Prostate gland (tissue), 2 donors: Measurements from ENCODE around the gene ACACA. TPM values are rescaled to one million over a fixed set of nuclear protein-coding genes. Genes with fewer than 3 reads are reported as not detected.

ENCODE experiments used
- DNase-seq: peaks from one replicate; pipeline ENCODE4 v3.0.0-alpha.2; 2019; ENCODE audit warnings: low spot score
- H3K27ac ChIP-seq, 2 donors: fragments of 200-600 bp; sonication (generic); 2 replicates each; pipeline ENCODE4 v1.5.1; 2017 to 2019
- H3K27me3 ChIP-seq: fragments of 200-600 bp; sonication (generic); replicated peaks from 2 replicates; pipeline ENCODE4 v1.5.1; 2019; ENCODE audit not compliant: insufficient read depth
- H3K36me3 ChIP-seq, 2 donors: fragments of 200-600 bp; sonication (generic); 1 replicate in 1 of 2; 2 replicates in 1 of 2; pipeline versions ENCODE4 v1.5.1 to v1.8.1; 2017 to 2019
- H3K4me1 ChIP-seq: fragments of 200-600 bp; sonication (generic); replicated peaks from 2 replicates; pipeline ENCODE4 v1.5.1; 2019
- H3K4me3 ChIP-seq, 2 donors: fragments of 200-600 bp; sonication (generic); 2 replicates each; pipeline ENCODE4 v1.5.1; 2017 to 2019
- H3K9me3 ChIP-seq: fragments of 200-600 bp; sonication (generic); 2 replicates; pipeline ENCODE4 v1.5.1; 2017
- CTCF ChIP-seq, 4 experiments: fragments of 200-600 bp in 2 of 4; fragments of 450-650 bp in 2 of 4; sonication (generic) in 2 of 4; IDR thresholded peaks; 1 replicate in 3 of 4; 2 replicates in 1 of 4; pipeline ENCODE4 v1.5.1; 2016 to 2019; ENCODE audit warnings: antibody characterized with exemption in 4 of 4, mild to moderate bottlenecking in 2 of 4, moderate library complexity in 2 of 4
- POLR2A ChIP-seq: fragments of 450-650 bp; IDR thresholded peaks from one replicate; pipeline ENCODE4 v1.6.1; 2016; ENCODE audit warnings: antibody characterized with exemption, mild to moderate bottlenecking
- POLR2AphosphoS5 ChIP-seq: sonication (generic); formaldehyde crosslinking; IDR thresholded peaks from one replicate; pipeline ENCODE4 v1.6.1; 2017; ENCODE audit warnings: antibody characterized with exemption
- WGBS: methylation state at CpG from one replicate; pipeline ENCODE4 v1.1.5; 2018; 5-methylcytosine and 5-hydroxymethylcytosine counted together
- intact Hi-C: fragments of 100-400 bp; cut with DNase I; formaldehyde crosslinking; loops from one replicate; pipeline ENCODE4 v1.14.2; 2022
- total RNA-seq, 2 donors: library from RNA; depleted of rRNA; stranded (reverse); fragments of >200 nt; gene quantifications; one replicate each; pipeline ENCODE4 v1.1.0, GENCODE V29; 2016

Gene ACACA
- total RNA-seq, 2 donors from 2014 or later = 54.2 to 71.3 TPM

GRCh38 chr17:37138571-37139120, 268.0 kb downstream of the ACACA start:
- TF ChIP-seq CTCF (IDR thresholded peaks at IDR 0.05) (no peak), POLR2AphosphoS5 (no peak), POLR2A (no peak)
- no peaks in the 10 kb centered on the region for H3K36me3 ChIP-seq
- H3K27ac ChIP-seq = no peak overlapping the region
- 45% methylated on average over 1 of the region's 1 CpG for WGBS
- no peak overlapping the region for H3K4me3 ChIP-seq
- intact Hi-C loops = no loop called here
- no peak for DNase-seq
- H3K27me3 ChIP-seq = no peaks in the 10 kb centered on the region
- no peaks in the 10 kb centered on the region for H3K4me1 ChIP-seq
- H3K9me3 ChIP-seq = no peaks in the 10 kb centered on the region

DNA sequence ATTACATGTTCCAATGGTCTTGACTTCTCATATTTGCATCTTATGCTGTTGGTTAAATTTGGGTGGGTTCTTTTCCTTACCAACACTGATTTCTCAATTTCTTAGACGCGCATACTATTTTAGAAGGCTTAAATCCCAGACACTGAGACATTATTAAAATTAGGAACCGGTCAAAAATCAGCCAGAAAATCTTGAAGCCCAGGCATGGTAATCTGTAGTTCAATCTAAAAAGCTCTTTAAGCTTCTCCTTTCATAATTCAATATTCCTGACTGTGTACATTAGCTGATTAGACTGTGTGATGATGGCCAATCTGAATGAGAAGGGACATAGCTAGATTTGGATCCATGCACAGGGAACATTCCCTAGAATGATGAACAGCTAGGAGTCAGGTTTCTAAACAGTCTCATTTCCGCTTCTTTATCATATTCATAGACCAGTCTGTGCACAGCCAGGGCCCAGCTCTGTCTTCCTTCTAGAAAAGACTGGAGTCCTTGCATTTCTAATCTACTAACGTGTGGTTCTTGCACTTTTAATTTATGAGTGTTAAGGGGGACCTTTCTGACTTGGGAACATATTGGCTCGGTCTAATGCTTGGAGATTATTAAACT, 268.6 kb downstream of the ACACA start:
- no peak for DNase-seq
- Histone ChIP-seq H3K27ac (no peak overlapping the region), H3K27me3 (no peaks in the 10 kb centered on the region), H3K36me3 (no peaks in the 10 kb centered on the region), H3K4me1 (no peaks in the 10 kb centered on the region), H3K4me3 (no peak overlapping the region), H3K9me3 (no peaks in the 10 kb centered on the region)
- no peak for TF ChIP-seq POLR2AphosphoS5
- TF ChIP-seq POLR2A = no peak
- TF ChIP-seq CTCF (IDR thresholded peaks at IDR 0.05) = no peak
- intact Hi-C loops = no loop called here
- WGBS = 73% methylated on average over 6 of the region's 6 CpGs

DNA sequence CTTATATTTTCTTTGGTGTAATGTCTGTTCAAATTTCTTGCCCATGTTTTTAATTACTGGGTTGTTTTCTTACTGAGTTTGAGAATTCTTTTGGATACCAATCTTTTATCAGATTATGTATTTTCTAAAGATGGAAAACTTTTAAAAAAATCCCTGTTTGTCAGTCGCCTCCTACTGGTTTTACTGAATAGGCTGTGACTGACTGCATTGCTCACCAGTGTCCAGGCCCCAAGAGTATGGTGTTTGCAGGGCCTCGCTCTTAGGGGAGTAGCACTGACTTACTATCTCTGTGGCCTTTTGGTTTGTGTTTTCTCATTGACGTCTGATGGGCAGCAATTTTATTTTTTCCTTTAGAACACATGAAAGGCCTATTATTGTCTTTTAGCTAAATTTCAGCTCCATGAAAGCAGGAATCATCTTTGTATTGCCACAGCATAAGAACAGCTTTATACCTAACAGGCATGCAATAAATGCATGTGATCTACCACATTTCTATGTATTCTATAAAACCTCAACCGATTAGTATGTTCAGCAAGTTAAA, 269.5 kb downstream of the ACACA start:
- Histone ChIP-seq H3K4me3 (no peak overlapping the region), H3K27me3 (no peaks in the 10 kb centered on the region), H3K9me3 (no peaks in the 10 kb centered on the region), H3K4me1 (no peaks in the 10 kb centered on the region), H3K36me3 (no peaks in the 10 kb centered on the region), H3K27ac (no peak overlapping the region)
- WGBS = 94% methylated on average over 4 of the region's 4 CpGs
- TF ChIP-seq POLR2AphosphoS5 (no peak), POLR2A (no peak), CTCF (IDR thresholded peaks at IDR 0.05) (no peak)
- intact Hi-C loops = no loop called here
- no peak for DNase-seq

DNA sequence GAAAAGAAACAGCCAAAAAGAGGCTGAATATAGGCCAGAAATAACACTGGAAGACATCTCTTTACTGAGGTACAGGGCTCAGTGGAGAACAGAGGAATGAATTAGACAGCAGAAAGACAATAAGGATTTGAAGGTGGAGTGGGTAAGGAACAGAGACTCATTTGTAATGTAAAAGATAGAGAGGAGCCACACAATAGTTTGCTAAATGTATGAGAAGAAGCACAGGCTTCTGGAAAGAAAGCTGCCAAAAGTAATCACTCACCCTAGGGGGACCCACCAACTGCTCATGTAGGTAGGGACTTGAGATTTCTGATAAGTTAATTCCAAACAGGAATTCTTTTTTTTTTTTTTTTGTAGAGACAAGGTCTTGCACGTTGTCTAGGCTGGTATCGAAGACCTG, 271.1 kb downstream of the ACACA start:
- TF ChIP-seq POLR2A (no peak), CTCF (IDR thresholded peaks at IDR 0.05) (no peak), POLR2AphosphoS5 (no peak)
- 87% methylated on average over 2 of the region's 2 CpGs for WGBS
- intact Hi-C loops = no loop called here

DNA sequence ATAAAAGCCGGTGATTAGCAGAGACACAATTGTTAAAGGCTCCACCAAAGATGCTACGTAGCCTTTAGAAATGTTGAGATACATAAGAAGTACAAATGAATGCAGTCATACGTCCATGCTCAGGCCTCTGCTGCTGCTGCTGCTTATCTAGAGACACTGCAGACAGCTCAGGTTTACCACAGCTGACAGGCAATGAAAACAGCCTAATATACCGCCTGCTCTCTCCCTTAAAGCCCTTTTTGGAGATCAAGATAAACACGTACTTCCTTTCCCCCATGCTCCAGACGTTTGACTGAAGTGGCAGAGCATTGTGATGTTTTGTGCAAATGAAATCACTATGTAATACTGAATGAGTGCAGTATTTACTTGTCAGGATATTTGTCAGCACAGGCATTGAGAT, 272.6 kb downstream of the ACACA start:
- no peaks in the 10 kb centered on the region for H3K4me1 ChIP-seq
- no peak for DNase-seq
- TF ChIP-seq CTCF (IDR thresholded peaks at IDR 0.05) (no peak), POLR2AphosphoS5 (no peak), POLR2A (no peak)
- H3K27ac ChIP-seq = no peak overlapping the region
- intact Hi-C loops = no loop called here
- whole genome bisulfite sequencing = 80% methylated on average over 6 of the region's 6 CpGs
- no peaks in the 10 kb centered on the region for H3K36me3 ChIP-seq
- no peak overlapping the region for H3K4me3 ChIP-seq
- H3K27me3 ChIP-seq = no peaks in the 10 kb centered on the region
- no peaks in the 10 kb centered on the region for H3K9me3 ChIP-seq

More for the DNA sequence above, 271.1 kb downstream of the ACACA start:
- DNase-seq = no peak
- Histone ChIP-seq H3K4me1 (no peaks in the 10 kb centered on the region), H3K27ac (no peak overlapping the region), H3K36me3 (no peaks in the 10 kb centered on the region), H3K9me3 (no peaks in the 10 kb centered on the region), H3K4me3 (no peak overlapping the region), H3K27me3 (no peaks in the 10 kb centered on the region)
